Measurements from ENCODE around the gene TMEM175. TPM values are rescaled to one million over a fixed set of nuclear protein-coding genes. Genes with fewer than 3 reads are reported as not detected.

TMEM175 gene
- total RNA-seq, 2 experiments from 2014 or later = 51.3 to 57.7 TPM

- Histone ChIP-seq H3K9me3 (ENCODE audit: control insufficient read depth in 1 of 2, insufficient read depth in 1 of 2, low read length in 2 of 2) (peaks cover 0 to 4% of the 10 kb centered on the region in 2 experiments), H3K4me1 (ENCODE audit: insufficient read depth, low read length) (peaks cover 6% of the 10 kb centered on the region), H3K27me3 (ENCODE audit: control insufficient read depth in 1 of 2, insufficient read depth in 2 of 2, low read length in 2 of 2) (no peaks in the 10 kb centered on the region), H3K27ac (ENCODE audit: low read depth in 1 of 2, low read length in 2 of 2) (no peak overlapping the region), H3K4me3 (ENCODE audit: low read length) (no peak overlapping the region), H3K36me3 (ENCODE audit: insufficient read depth, low read length) (no peaks in the 10 kb centered on the region)
- intact Hi-C loops (cut with DNase I, micrococcal nuclease) = no loop called here
- no peak for ATAC-seq (ENCODE audit: poor library complexity)
- TF ChIP-seq CTCF (IDR thresholded peaks at IDR 0.05) = no peak
- Mint-ChIP-seq H3K27me3 (no peaks in the 10 kb centered on the region), H3K36me3 (ENCODE audit: low read depth) (no peaks in the 10 kb centered on the region), H3K4me1 (ENCODE audit: low read depth) (no peaks in the 10 kb centered on the region), H3K9me3 (no peaks in the 10 kb centered on the region), H3K4me3 (no peak overlapping the region), H3K27ac (no peak overlapping the region)
- ChIA-PET POLR2A (no interaction called here), CTCF (no interaction called here)
- no peak for DNase-seq
Measured at GRCh38 chr4:978957-979701, 46.9 kb downstream of the TMEM175 start.

- POLR2A ChIA-PET = no interaction called here
Measured at GRCh38 chr4:982291-982690, 50.0 kb downstream of the TMEM175 start.

GRCh38 chr4:982814-983213 lies 50.6 kb downstream of the TMEM175 start:
- ChIA-PET CTCF (no interaction called here), POLR2A (no interaction called here)
- Histone ChIP-seq H3K9me3 (ENCODE audit: control insufficient read depth in 1 of 2, insufficient read depth in 1 of 2, low read length in 2 of 2) (no peaks in the 10 kb centered on the region), H3K4me3 (ENCODE audit: low read length) (no peak overlapping the region), H3K27ac (ENCODE audit: low read depth in 1 of 2, low read length in 2 of 2) (no peak overlapping the region), H3K4me1 (ENCODE audit: insufficient read depth, low read length) (peaks cover 34% of the 10 kb centered on the region), H3K36me3 (ENCODE audit: insufficient read depth, low read length) (no peaks in the 10 kb centered on the region), H3K27me3 (ENCODE audit: control insufficient read depth in 1 of 2, insufficient read depth in 2 of 2, low read length in 2 of 2) (no peaks in the 10 kb centered on the region)
- H3K4me3 Mint-ChIP-seq = no peak overlapping the region
- H3K27me3 Mint-ChIP-seq = no peaks in the 10 kb centered on the region
- peaks cover 25% of the 10 kb centered on the region for H3K4me1 Mint-ChIP-seq (ENCODE audit: low read depth)
- no peaks in the 10 kb centered on the region for H3K9me3 Mint-ChIP-seq
- H3K36me3 Mint-ChIP-seq (ENCODE audit: low read depth) = no peaks in the 10 kb centered on the region
- no peak overlapping the region for H3K27ac Mint-ChIP-seq
- no peak for DNase-seq
- intact Hi-C loops (cut with DNase I, micrococcal nuclease) = loop anchor here (10.0 kb wide), 2 partner anchors 308 to 738 kb away; partner anchors contain the start of genes ATP5ME (in 1 of the 2) and MYL5 (in 1 of the 2)
- no peak for ATAC-seq (ENCODE audit: poor library complexity)
- TF ChIP-seq CTCF (IDR thresholded peaks at IDR 0.05) = no peak

More at GRCh38 chr4:982291-982690, 50.0 kb downstream of the TMEM175 start:
- DNase-seq (no peak), ATAC-seq (ENCODE audit: poor library complexity) (no peak)
- Histone ChIP-seq H3K4me1 (ENCODE audit: insufficient read depth, low read length) (peaks cover 29% of the 10 kb centered on the region), H3K9me3 (ENCODE audit: control insufficient read depth in 1 of 2, insufficient read depth in 1 of 2, low read length in 2 of 2) (no peaks in the 10 kb centered on the region), H3K27ac (ENCODE audit: low read depth in 1 of 2, low read length in 2 of 2) (no peak overlapping the region), H3K4me3 (ENCODE audit: low read length) (no peak overlapping the region), H3K36me3 (ENCODE audit: insufficient read depth, low read length) (no peaks in the 10 kb centered on the region), H3K27me3 (ENCODE audit: control insufficient read depth in 1 of 2, insufficient read depth in 2 of 2, low read length in 2 of 2) (no peaks in the 10 kb centered on the region)
- H3K36me3 Mint-ChIP-seq (ENCODE audit: low read depth) = no peaks in the 10 kb centered on the region
- H3K9me3 Mint-ChIP-seq = no peaks in the 10 kb centered on the region
- H3K27me3 Mint-ChIP-seq = no peaks in the 10 kb centered on the region
- peaks cover 25% of the 10 kb centered on the region for H3K4me1 Mint-ChIP-seq (ENCODE audit: low read depth)
- H3K4me3 Mint-ChIP-seq = no peak overlapping the region
- no peak overlapping the region for H3K27ac Mint-ChIP-seq
- no peak for TF ChIP-seq CTCF (IDR thresholded peaks at IDR 0.05)
- intact Hi-C loops (cut with DNase I, micrococcal nuclease) = loop anchor here (10.0 kb wide), 2 partner anchors 307 to 737 kb away; partner anchors contain the start of genes ATP5ME (in 1 of the 2) and MYL5 (in 1 of the 2)
- CTCF ChIA-PET = no interaction called here

Data from CD4-positive, alpha-beta T cell (primary cell).